Ascending aorta (tissue), 2 donors: ENCODE measurements around the gene OR11A1. TPM values are rescaled to one million over a fixed set of nuclear protein-coding genes. Genes with fewer than 3 reads are reported as not detected.
"Not testable (repeated sequence)": the region's sequence is repeated elsewhere in the genome, so short reads cannot be mapped to it uniquely, and the experiment has no call there.

ENCODE experiments used
- DNase-seq, 2 donors: peaks; one replicate each; pipeline ENCODE4 v3.0.0-alpha.2; 2019; ENCODE audit warnings: low spot score in 2 of 2
- H3K27ac ChIP-seq, 2 donors: fragments of 200-600 bp; sonication (generic); one replicate each; pipeline ENCODE4 v1.5.1; 2016 to 2017; ENCODE audit warnings: mild to moderate bottlenecking in 1 of 2
- H3K27me3 ChIP-seq: fragments of 200-600 bp; sonication (generic); one replicate; pipeline ENCODE4 v1.5.1; 2017
- H3K36me3 ChIP-seq, 2 donors: fragments of 200-600 bp; sonication (generic); one replicate each; pipeline ENCODE4 v1.5.1; 2016
- H3K4me1 ChIP-seq, 2 donors: fragments of 200-600 bp; sonication (generic); one replicate each; pipeline ENCODE4 v1.5.1; 2016 to 2017; ENCODE audit warnings: mild to moderate bottlenecking in 1 of 2
- H3K4me3 ChIP-seq, 2 donors: fragments of 200-600 bp; sonication (generic); one replicate each; pipeline ENCODE4 v1.5.1; 2016 to 2017; ENCODE audit warnings: mild to moderate bottlenecking in 1 of 2
- H3K9me3 ChIP-seq, 2 donors: fragments of 200-600 bp; sonication (generic); one replicate each; pipeline ENCODE4 v1.5.1; 2016
- intact Hi-C: fragments of 100-400 bp; cut with DNase I; formaldehyde crosslinking; loops from one replicate; pipeline ENCODE4 v1.15.1; 2023
- total RNA-seq: library from RNA; depleted of rRNA; stranded (reverse); fragments of >200 nt; gene quantifications from one replicate; pipeline ENCODE4 v1.1.0, GENCODE V29; 2016
- TF ChIP-seq, protein P1 (sequence below), 3 experiments: fragments of 200-600 bp in 2 of 3; fragments of 450-650 bp in 1 of 3; sonication (generic) in 2 of 3; IDR thresholded peaks; one replicate each; pipeline ENCODE4 v1.5.1; 2016 to 2019; ENCODE audit warnings: antibody characterized with exemption in 3 of 3, mild to moderate bottlenecking in 1 of 3, moderate library complexity in 1 of 3

The OR11A1 gene
- total RNA-seq, 1 donor from 2014 or later = not detected

DNA sequence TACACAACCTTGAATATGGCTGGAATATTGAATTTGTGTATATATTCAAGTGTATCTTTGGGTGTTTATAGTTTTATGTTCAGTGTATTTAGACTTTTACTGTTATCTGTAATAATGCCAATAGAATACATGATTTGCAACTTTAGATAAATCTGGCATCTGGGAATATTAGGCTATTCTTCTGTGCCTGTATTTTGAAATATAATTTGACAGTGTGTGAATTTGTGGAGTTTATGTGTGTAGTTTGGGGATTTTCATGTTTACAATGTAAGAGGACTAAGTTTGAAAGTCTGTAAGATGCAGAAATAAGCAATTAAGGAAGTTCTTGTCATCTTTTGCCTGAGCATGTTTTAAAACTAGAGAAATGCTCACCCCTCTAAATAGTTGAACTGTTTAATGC, 17.9 kb downstream of the OR11A1 start, which contains the start of gene OR10C1:
Gene OR10C1, plus strand, starts transcription at position 301 of the 400 bp plus-strand sequence. CDS start 710 bp downstream, outside the sequence.
- Histone ChIP-seq H3K36me3 (no peaks in the 10 kb centered on the region), H3K9me3 (no peaks in the 10 kb centered on the region), H3K4me3 (no peak within 1 kb of the TSS), H3K27me3 (no peaks in the 10 kb centered on the region), H3K4me1 (no peaks in the 10 kb centered on the region), H3K27ac (no peak within 1 kb of the TSS)
- intact Hi-C loops = no loop called here
- TF ChIP-seq, protein P1, sequence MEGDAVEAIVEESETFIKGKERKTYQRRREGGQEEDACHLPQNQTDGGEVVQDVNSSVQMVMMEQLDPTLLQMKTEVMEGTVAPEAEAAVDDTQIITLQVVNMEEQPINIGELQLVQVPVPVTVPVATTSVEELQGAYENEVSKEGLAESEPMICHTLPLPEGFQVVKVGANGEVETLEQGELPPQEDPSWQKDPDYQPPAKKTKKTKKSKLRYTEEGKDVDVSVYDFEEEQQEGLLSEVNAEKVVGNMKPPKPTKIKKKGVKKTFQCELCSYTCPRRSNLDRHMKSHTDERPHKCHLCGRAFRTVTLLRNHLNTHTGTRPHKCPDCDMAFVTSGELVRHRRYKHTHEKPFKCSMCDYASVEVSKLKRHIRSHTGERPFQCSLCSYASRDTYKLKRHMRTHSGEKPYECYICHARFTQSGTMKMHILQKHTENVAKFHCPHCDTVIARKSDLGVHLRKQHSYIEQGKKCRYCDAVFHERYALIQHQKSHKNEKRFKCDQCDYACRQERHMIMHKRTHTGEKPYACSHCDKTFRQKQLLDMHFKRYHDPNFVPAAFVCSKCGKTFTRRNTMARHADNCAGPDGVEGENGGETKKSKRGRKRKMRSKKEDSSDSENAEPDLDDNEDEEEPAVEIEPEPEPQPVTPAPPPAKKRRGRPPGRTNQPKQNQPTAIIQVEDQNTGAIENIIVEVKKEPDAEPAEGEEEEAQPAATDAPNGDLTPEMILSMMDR (IDR thresholded peaks at IDR 0.05) = no peak
- DNase-seq = no peak

DNA sequence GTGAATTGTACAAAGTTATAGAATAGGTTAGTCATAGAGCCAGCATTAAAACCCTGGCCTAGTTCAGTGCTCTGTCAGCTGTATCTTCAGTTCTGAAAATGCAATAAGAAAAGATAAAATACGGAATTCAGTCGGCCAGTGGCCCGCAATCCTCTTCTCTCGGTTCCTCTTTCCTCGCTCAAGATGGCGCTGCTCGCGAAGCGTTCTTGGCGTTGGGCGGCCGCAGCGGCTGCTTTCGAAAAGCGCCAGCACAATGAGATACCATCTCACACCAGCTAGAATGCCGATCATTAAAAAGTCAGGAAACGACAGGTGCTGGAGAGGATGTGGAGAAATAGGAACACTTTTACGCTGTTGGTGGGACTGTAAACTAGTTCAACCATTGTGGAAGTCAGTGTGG, 20.1 kb downstream of the OR11A1 start:
- intact Hi-C loops, H3K27me3 ChIP-seq, H3K9me3 ChIP-seq, DNase-seq, H3K4me1 ChIP-seq, H3K36me3 ChIP-seq, H3K4me3 ChIP-seq, H3K27ac ChIP-seq: not testable (repeated sequence)

DNA sequence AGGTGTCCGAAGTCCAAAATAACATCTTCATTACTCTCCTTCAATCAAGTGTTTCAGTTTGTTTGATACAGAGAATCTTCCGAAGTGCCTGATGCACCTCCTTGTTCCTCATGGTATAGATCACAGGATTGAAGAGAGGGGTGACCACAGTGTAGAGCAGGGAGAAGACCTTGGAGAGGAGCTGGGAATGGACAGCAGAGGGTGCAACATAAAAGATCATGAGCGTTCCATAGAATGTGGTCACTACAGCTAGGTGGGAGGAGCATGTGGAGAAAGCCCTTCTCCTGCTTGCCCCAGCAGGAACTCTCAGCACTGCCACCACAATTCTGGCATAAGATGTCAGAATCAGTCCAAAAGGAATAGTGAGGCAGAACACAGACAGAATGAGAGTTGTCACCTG, 30.2 kb downstream of the OR11A1 start:
- Histone ChIP-seq H3K9me3 (no peaks in the 10 kb centered on the region), H3K4me1 (no peaks in the 10 kb centered on the region), H3K27ac (no peak overlapping the region), H3K27me3 (no peaks in the 10 kb centered on the region), H3K4me3 (no peak overlapping the region), H3K36me3 (no peaks in the 10 kb centered on the region)
- TF ChIP-seq, protein P1 (IDR thresholded peaks at IDR 0.05) = no peak
- intact Hi-C loops = no loop called here
- DNase-seq = no peak

DNA sequence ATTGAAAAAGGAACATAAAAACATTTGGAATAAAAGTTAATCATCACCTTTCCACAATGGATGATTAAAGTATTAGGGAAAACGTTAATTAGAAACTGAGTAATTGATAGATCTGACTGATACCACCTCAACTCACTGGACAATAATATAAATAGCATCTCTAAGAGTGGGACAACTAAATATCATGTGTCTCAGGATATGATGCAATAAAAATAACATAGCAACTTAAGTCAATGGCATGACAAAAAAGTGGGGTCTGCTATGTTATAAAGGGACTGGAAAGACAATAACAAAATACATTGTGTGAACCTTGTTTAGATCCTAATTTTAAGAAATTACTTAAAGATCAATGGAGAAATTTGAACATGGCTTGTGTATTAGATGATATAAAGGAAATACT, 31.8 kb downstream of the OR11A1 start:
- no peak overlapping the region for H3K4me3 ChIP-seq
- DNase-seq = no peak
- H3K9me3 ChIP-seq = no peaks in the 10 kb centered on the region
- TF ChIP-seq, protein P1 (IDR thresholded peaks at IDR 0.05) = no peak
- no peaks in the 10 kb centered on the region for H3K36me3 ChIP-seq
- H3K4me1 ChIP-seq = no peaks in the 10 kb centered on the region
- intact Hi-C loops = no loop called here
- no peak overlapping the region for H3K27ac ChIP-seq
- H3K27me3 ChIP-seq = no peaks in the 10 kb centered on the region

DNA sequence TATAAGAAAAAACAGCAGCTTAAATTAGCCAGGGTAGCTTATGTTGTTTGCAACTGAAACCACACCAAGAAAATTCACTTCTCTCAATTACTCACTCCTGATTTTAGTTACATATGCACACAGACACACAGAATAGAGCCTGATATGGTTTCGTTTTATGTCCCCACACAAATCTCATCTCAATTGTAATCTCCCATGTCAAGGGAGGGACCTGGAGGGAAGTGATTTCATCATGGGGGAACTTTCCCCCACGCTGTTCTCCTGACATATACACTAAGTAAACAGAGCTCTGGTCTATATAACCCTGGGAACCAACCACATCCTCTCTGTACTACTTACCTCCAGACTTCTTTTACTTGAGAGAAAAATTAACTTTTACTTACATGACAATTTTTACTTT, 32.3 kb downstream of the OR11A1 start:
- intact Hi-C loops = no loop called here

DNA sequence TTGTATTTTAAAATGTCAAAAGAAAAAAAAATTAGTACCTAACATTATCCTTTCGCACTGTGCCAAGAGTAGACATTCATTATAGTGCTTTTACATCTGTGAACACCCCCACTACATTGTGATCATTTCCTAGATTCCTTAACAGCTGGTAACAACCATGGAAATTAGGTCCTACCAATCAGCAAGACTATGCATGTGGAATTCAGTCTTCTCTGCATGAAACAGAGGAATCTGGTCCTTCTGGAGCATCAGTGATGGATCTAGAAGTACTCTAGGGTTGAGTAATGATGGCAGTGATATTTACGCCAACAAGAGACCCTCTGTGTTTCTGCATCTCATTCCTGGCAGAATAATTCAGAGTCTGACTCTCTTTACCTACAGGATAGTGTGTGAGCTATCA, 32.7 kb downstream of the OR11A1 start:
- Histone ChIP-seq H3K9me3 (no peaks in the 10 kb centered on the region), H3K27me3 (no peaks in the 10 kb centered on the region), H3K4me3 (no peak overlapping the region), H3K27ac (no peak overlapping the region), H3K36me3 (no peaks in the 10 kb centered on the region), H3K4me1 (no peaks in the 10 kb centered on the region)
- intact Hi-C loops = no loop called here
- TF ChIP-seq, protein P1 (IDR thresholded peaks at IDR 0.05) = no peak
- no peak for DNase-seq

More for the DNA sequence above, 32.3 kb downstream of the OR11A1 start:
- Histone ChIP-seq H3K27ac (no peak overlapping the region), H3K27me3 (no peaks in the 10 kb centered on the region), H3K9me3 (no peaks in the 10 kb centered on the region), H3K4me1 (no peaks in the 10 kb centered on the region), H3K36me3 (no peaks in the 10 kb centered on the region), H3K4me3 (no peak overlapping the region)
- TF ChIP-seq, protein P1 (IDR thresholded peaks at IDR 0.05) = no peak
- no peak for DNase-seq
